Neuron (in vitro differentiated cells): ENCODE data around the gene C1orf141.

Experiments
- H2AFZ ChIP-seq: one replicate; pipeline ENCODE4 v1.6.1; 2013; ENCODE audit warnings: low read depth, mild to moderate bottlenecking, inconsistent platforms, low read length, moderate library complexity
- H3K27me3 ChIP-seq: one replicate; pipeline ENCODE4 v1.6.1; 2013; ENCODE audit warnings: low read length; ENCODE audit not compliant: insufficient read depth
- H3K36me3 ChIP-seq: one replicate; pipeline ENCODE4 v1.6.1; 2013; ENCODE audit warnings: low read length; ENCODE audit not compliant: insufficient read depth
- H3K4me1 ChIP-seq: one replicate; pipeline ENCODE4 v1.6.1; 2013; ENCODE audit warnings: low read length; ENCODE audit not compliant: insufficient read depth
- H3K4me3 ChIP-seq: 2 replicates; pipeline ENCODE4 v1.5.1; 2013; ENCODE audit warnings: mild to moderate bottlenecking, low read length, moderate library complexity
- H3K9me3 ChIP-seq: one replicate; pipeline ENCODE4 v1.6.1; 2013; ENCODE audit warnings: low read length

C1orf141 gene

DNA sequence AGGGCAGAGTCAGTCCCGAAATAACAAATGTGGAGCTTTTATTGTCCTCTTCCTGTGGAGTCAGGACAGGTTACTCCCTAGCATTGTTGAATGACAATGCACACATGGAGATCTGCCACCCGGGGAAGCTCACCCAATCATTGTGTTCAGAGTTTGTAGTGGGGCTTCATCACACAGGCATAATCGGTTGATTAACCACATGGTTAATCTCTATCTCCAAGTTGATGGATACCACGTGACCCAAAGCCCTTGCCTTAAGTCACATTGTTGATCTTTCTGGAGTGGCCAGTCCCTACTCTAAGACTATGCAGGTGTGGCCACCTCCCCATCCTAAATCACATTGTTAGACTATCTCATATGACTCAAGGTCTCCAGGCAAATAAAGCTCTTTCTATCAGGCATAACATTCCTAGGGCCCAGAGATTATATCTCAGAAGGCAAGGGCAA is 2.6 kb upstream of the C1orf141 start:
- Histone ChIP-seq H3K4me3 (no peak overlapping the region), H3K9me3 (no peaks in the 10 kb centered on the region), H3K36me3 (no peaks in the 10 kb centered on the region), H3K4me1 (peaks cover 11% of the 10 kb centered on the region), H2AFZ (no peak overlapping the region), H3K27me3 (no peaks in the 10 kb centered on the region)

DNA sequence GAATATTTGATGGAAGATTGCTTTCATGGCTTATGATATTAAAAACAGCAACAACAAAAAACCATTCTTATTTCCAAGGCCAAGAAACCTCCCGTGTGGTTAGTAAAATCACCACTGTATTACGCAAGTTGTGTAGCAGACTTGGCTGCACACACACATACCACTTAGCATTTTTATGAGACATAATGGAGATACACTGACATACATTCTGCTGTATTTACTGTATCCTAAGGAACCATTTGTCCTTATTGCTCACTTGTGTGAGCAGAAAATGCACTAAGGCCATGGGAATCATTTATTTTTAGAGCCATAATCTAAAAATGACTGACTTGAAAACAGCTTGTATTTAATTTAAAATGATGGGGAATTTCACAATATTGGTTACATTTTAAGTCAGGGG is 584 bp upstream of the C1orf141 start:
- no peak overlapping the region for H3K4me3 ChIP-seq
- peaks cover 11% of the 10 kb centered on the region for H3K4me1 ChIP-seq
- no peaks in the 10 kb centered on the region for H3K27me3 ChIP-seq
- no peaks in the 10 kb centered on the region for H3K36me3 ChIP-seq
- no peak overlapping the region for H2AFZ ChIP-seq
- no peaks in the 10 kb centered on the region for H3K9me3 ChIP-seq

DNA sequence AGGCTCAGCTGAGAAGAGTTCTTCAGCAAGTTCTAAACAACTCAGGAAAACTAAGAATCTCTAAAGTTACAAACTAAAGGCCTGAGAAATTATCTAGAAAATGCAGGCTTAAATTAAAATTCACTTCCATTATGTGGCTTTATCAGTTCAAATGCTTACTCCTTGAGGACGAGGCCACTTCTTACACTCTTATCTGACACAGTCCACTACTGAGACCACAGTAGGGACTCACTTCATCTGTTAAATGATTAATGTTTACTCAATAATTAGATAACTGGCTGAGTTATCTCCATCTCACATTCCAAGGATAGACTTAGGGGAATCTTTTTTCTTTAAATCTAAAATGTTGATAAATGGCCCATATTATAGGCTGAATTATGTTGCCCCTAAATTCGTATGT is 1.6 kb downstream of the C1orf141 start:
- Histone ChIP-seq H2AFZ (no peak overlapping the region), H3K4me3 (no peak overlapping the region), H3K36me3 (no peaks in the 10 kb centered on the region), H3K27me3 (no peaks in the 10 kb centered on the region), H3K4me1 (peaks cover 11% of the 10 kb centered on the region), H3K9me3 (no peaks in the 10 kb centered on the region)

DNA sequence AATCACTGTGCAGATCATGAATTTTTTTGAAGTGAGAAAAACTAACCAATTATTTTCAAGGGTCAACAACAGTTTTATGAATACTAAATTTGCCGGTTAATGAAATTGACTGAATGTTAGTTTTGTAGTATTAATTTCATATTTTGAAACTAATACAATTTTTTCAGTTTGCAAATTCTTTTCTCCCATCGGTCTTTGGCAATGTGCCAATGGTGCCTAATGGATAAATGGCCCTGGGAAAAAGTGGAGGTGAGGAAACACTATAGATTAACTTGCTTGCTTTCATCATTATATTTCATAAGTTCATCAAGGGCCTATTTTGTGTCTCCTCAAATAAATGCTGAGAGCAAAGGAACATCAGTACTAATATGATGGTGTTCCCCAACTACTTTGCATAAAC is 4.1 kb downstream of the C1orf141 start:
- no peaks in the 10 kb centered on the region for H3K27me3 ChIP-seq
- no peak overlapping the region for H3K4me3 ChIP-seq
- H3K4me1 ChIP-seq = peaks cover 5% of the 10 kb centered on the region

DNA sequence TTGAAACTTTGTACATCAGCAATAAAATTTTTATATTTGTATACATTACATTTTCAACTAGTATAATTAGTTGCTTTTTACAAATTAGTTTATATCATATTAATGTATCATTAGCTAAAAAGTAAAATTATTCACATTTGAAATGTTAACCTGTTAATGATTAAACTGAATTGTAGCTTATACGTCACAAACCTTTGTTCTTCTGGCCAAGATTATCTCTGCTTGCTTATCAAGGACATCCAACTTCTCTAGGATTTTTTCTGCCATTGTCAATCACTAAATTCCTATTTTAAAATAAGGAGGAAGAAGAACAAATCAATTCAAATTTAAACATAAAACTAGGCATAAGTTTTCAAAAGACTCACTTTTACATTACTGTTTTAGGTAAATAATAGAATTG is 7.8 kb downstream of the C1orf141 start:
- H3K36me3 ChIP-seq = no peaks in the 10 kb centered on the region
- no peaks in the 10 kb centered on the region for H3K27me3 ChIP-seq
- H3K4me1 ChIP-seq = no peaks in the 10 kb centered on the region
- H3K9me3 ChIP-seq = no peaks in the 10 kb centered on the region
- no peak overlapping the region for H2AFZ ChIP-seq
- H3K4me3 ChIP-seq = no peak overlapping the region

More for the DNA sequence above, 4.1 kb downstream of the C1orf141 start:
- no peak overlapping the region for H2AFZ ChIP-seq
- no peaks in the 10 kb centered on the region for H3K9me3 ChIP-seq
- no peaks in the 10 kb centered on the region for H3K36me3 ChIP-seq

DNA sequence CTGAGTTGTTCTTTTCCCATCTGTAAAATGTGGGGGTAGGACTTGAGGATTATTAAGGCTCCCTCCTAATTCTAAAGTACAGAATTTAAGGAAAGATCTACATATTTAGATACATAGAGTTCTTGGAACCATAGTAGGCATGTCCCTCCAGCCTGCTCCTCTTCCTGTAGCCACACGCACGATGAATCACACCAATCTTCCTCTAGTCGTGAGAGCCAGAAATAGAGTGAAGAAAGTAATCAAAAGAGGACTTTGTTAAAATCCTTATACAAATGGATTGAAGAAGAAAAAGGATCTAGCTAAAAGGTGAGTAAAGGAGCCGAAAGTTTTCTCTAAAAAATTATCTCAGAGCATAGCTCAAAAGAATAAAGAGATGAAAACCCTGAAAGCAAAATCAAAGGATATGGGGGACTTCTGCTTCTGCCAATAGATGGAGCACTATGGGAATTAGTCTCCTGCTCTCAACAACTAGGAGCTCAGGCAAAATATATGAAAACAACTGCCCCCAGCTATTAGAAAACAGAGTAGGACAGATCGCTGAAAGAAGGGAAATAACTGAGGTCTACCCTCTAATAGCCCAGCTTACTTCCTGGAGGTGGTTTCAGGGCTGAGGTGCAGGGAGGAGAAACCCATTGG is 8.5 kb downstream of the C1orf141 start:
- H2AFZ ChIP-seq = no peak overlapping the region
- no peaks in the 10 kb centered on the region for H3K9me3 ChIP-seq
- H3K4me3 ChIP-seq = no peak overlapping the region
- H3K36me3 ChIP-seq = no peaks in the 10 kb centered on the region
- no peaks in the 10 kb centered on the region for H3K27me3 ChIP-seq
- no peaks in the 10 kb centered on the region for H3K4me1 ChIP-seq

DNA sequence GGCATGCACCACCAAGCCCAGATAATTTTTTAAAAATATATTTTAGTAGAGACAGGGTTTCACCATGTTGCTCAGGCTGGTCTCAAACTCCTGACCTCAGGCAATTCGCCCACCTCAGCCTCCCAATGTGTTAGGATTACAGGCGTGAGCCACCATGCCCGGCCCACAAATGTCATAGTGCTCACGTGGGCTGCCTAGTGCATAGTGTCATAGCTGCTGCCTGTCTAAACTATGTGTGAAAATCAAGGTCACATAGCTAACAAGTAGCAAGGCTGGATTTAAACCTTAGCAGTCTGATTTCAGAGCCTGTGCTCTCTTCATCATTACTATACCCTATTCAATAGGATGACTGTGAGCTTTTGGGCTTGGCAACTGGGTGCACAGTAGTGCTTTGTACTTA is 10.3 kb downstream of the C1orf141 start:
- no peaks in the 10 kb centered on the region for H3K36me3 ChIP-seq
- no peaks in the 10 kb centered on the region for H3K4me1 ChIP-seq
- no peak overlapping the region for H3K4me3 ChIP-seq
- H3K27me3 ChIP-seq = no peaks in the 10 kb centered on the region
- H2AFZ ChIP-seq = no peak overlapping the region
- H3K9me3 ChIP-seq = no peaks in the 10 kb centered on the region

DNA sequence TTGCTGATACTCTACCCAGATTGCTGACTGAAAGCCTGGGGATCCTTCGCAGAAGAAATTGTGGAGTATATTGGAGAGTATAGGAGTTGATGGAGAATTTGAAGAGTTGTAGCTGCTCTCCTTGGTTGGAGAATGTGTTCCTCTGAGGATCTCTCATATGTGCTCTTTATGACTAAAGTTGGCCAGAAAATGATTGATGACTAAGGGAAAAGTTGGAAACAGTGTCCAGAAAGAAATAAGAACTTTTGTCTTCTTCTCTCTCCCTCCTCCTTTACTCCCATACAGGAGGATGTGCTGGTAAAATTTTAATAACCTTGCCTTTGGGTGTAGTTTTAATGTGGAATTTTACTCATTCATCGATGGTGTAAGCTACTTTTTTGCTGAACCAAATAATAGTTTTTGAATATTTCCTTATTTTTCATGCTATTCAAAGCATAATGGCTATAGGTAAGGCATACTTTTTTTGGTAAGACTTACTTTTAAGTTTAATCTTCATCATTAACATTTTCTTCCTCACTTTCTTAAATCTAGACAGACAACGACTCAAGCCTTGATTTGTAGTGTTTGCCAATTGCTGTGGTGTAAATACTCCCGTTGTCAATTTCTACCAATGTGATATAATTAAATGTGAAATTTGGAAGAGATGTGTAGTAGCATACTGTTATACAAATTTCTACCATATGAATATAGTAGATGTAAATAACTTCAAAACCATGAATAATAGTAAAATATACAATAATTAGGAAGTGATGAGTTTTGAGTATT is 13.7 kb downstream of the C1orf141 start:
- Histone ChIP-seq H2AFZ (no peak overlapping the region), H3K4me3 (no peak overlapping the region), H3K36me3 (no peaks in the 10 kb centered on the region), H3K9me3 (no peaks in the 10 kb centered on the region), H3K4me1 (no peaks in the 10 kb centered on the region), H3K27me3 (no peaks in the 10 kb centered on the region)

DNA sequence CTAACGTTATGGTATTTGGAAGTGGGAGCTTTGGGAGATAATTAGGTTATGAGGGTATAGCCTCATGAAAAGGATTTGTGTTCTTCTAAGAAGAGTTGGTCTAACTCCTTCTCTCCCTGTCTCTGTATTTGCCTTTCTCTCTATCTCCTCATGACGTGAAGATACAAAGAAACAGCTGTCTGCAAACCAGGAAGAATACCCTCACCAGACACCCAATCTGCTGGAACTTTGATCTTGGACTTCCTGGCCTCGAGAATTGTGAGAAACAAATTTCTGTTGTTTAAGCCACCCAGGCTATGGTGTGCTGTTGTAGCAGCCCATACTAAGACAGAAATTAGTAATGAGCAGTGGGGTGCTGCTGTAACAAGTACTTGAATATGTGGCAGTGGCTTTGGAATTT is 16.1 kb downstream of the C1orf141 start:
- no peaks in the 10 kb centered on the region for H3K4me1 ChIP-seq
- no peak overlapping the region for H3K4me3 ChIP-seq
- H2AFZ ChIP-seq = no peak overlapping the region
- no peaks in the 10 kb centered on the region for H3K9me3 ChIP-seq
- H3K27me3 ChIP-seq = no peaks in the 10 kb centered on the region
- H3K36me3 ChIP-seq = no peaks in the 10 kb centered on the region

DNA sequence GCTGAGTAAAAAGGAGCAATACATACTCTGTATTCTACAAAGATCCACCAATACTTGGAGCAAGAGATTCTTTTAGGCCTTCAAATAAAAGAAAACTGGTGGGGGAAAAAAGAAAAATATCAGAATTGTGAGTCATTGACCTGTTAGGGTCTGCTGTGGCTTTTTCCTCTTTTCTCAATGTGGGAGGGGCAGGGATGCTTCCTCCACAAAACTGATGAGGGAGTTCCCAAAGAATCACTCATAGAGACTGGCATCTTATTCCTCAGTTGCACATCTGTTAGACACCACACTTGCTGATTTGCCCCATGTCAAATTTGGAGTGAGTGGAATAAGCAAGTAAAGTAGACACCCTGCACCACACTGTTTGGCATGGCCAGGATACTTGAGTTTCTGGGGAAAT is 16.6 kb downstream of the C1orf141 start:
- Histone ChIP-seq H3K9me3 (no peaks in the 10 kb centered on the region), H3K36me3 (no peaks in the 10 kb centered on the region), H3K4me3 (no peak overlapping the region), H3K27me3 (no peaks in the 10 kb centered on the region), H2AFZ (no peak overlapping the region), H3K4me1 (no peaks in the 10 kb centered on the region)

DNA sequence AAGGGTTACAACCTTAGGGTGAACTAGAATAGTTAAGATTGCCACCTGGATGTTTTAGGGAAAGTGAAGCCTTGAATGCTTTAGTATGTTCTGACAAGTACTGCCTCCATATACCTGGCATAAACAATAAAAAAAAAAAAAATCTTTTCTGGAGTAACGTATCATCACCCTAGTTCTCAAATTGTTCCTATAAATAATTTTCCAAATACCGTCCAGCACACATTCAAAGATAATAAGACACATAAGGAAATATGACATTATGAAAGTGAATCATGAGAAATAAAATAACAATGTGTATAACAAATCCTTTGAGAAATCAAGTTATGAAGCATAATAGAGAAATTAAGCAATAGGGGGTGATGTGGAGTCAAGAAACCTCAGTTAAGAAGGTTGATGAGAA is 20.6 kb downstream of the C1orf141 start:
- no peak overlapping the region for H3K4me3 ChIP-seq
- H3K4me1 ChIP-seq = no peaks in the 10 kb centered on the region
- H2AFZ ChIP-seq = no peak overlapping the region
- H3K27me3 ChIP-seq = no peaks in the 10 kb centered on the region
- H3K9me3 ChIP-seq = no peaks in the 10 kb centered on the region
- no peaks in the 10 kb centered on the region for H3K36me3 ChIP-seq

DNA sequence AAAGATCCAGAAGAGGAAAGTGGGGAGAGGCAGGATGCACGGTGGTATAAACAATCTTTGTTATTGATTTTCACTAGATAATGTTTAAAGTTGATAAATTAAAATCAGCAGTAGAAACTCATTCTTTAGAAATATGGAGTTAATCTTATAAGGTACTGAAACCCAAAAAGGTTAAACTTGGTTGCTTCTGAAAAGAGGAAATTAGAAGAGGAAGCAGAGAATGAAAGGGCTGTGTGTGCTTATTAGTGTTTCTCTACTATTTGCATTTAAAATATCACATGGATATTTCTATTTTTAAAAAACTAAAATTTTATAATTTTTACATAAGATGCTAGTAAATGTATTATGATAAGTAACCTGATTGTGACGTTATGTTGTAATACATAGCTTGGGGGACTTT is 24.4 kb downstream of the C1orf141 start:
- no peak overlapping the region for H3K4me3 ChIP-seq
- no peaks in the 10 kb centered on the region for H3K36me3 ChIP-seq
- H3K9me3 ChIP-seq = no peaks in the 10 kb centered on the region
- no peaks in the 10 kb centered on the region for H3K27me3 ChIP-seq
- H2AFZ ChIP-seq = no peak overlapping the region
- H3K4me1 ChIP-seq = no peaks in the 10 kb centered on the region

DNA sequence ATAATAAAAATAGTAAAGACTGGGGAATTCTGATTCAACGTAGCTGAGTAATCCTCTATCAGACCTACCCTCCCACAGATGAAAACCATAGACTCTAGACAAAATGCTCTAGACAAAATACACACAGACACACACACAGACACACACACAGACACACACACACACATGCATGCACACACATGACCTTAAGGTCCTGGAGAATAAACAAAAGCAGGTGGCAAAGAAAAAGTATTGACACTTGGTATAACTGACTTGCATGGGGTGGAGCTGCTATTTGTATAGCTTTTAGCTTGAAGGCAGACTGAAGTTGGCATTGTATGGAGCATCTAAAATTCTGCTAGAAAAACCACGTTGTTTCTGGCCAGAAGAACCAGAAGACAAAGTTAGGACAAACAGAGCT is 29.3 kb downstream of the C1orf141 start:
- Histone ChIP-seq H3K9me3 (no peaks in the 10 kb centered on the region), H2AFZ (no peak overlapping the region), H3K4me3 (no peak overlapping the region), H3K36me3 (no peaks in the 10 kb centered on the region), H3K4me1 (no peaks in the 10 kb centered on the region), H3K27me3 (no peaks in the 10 kb centered on the region)

DNA sequence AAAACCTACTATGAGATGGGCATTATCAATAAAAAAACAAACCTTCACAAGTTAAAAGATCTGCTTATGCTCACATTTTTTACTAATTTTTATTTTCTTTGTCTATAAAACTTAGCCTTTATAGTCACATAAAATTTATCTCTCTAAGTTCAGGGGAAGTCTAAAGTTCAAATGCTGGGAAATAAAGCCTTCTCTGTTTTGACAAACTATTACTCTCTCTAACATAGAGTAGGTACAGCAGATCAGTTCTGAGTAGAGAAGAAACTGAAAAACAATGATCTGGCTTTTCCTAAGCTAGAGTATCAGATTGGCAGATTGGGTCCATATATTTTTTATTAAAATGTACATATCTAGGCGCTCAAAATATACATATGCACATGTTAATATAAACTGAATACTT is 31.2 kb downstream of the C1orf141 start:
- Histone ChIP-seq H3K4me1 (no peaks in the 10 kb centered on the region), H3K9me3 (no peaks in the 10 kb centered on the region), H3K36me3 (no peaks in the 10 kb centered on the region), H3K4me3 (no peak overlapping the region), H3K27me3 (no peaks in the 10 kb centered on the region), H2AFZ (no peak overlapping the region)
